PC-9 (cell line): Measurements from ENCODE around the gene MMD. TPM values are rescaled to one million over a fixed set of nuclear protein-coding genes. Genes with fewer than 3 reads are reported as not detected.
A peak's percentile ranks its signal among the peaks of the same experiment; 100 is the strongest.

ENCODE experiments used
- BruUV-seq: library from RNA; stranded (reverse); fragments of 400-500 nt; replicated peaks from 2 replicates; lab custom pipeline; 2021; lab: Mats Ljungman, UMichigan
- CTCF ChIA-PET: fragments of 300-600 bp; sonication (Branson Sonifier 250); formaldehyde crosslinking; loops from one replicate; lab custom pipeline; 2022; ENCODE audit warnings: antibody characterized with exemption; lab: Charles Lee
- POLR2A ChIA-PET: fragments of 300-600 bp; sonication (Branson Sonifier 250); formaldehyde crosslinking; loops from one replicate; lab custom pipeline; 2022; ENCODE audit warnings: antibody characterized with exemption; ENCODE audit not compliant: unreplicated experiment; lab: Charles Lee
- DNase-seq, 2 experiments: peaks; one replicate each; pipeline versions ENCODE4 v3.0.0 to v3.0.0-alpha.2; 2015 to 2022; ENCODE audit warnings: mixed read lengths in 1 of 2
- H2AFZ ChIP-seq: fragments of 200-600 bp; sonication (generic); 2 replicates; pipeline ENCODE4 v1.8.1; 2017; ENCODE audit warnings: antibody characterized with exemption
- H3F3A ChIP-seq: fragments of 200-600 bp; sonication (generic); 2 replicates; pipeline ENCODE4 v1.8.1; 2017; ENCODE audit warnings: antibody characterized with exemption, mild to moderate bottlenecking, low read depth; ENCODE audit not compliant: insufficient read depth
- H3K27ac ChIP-seq: fragments of 200-600 bp; sonication (generic); 2 replicates; pipeline ENCODE4 v1.6.1; 2016; ENCODE audit warnings: mixed run types
- H3K27me3 ChIP-seq: fragments of 200-600 bp; sonication (generic); 2 replicates; pipeline ENCODE4 v1.6.1; 2016; ENCODE audit warnings: low read depth, mixed run types; ENCODE audit not compliant: insufficient read depth
- H3K36me3 ChIP-seq: fragments of 200-600 bp; sonication (generic); 2 replicates; pipeline ENCODE4 v1.6.1; 2016; ENCODE audit warnings: low read depth, mixed run types
- H3K4me1 ChIP-seq: fragments of 200-600 bp; sonication (generic); replicated peaks from 2 replicates; pipeline ENCODE4 v1.6.1; 2016; ENCODE audit warnings: mixed run types; ENCODE audit not compliant: insufficient read depth
- H3K4me2 ChIP-seq: fragments of 200-600 bp; sonication (generic); 2 replicates; pipeline ENCODE4 v1.6.1; 2017; ENCODE audit warnings: mixed run types
- H3K4me3 ChIP-seq: fragments of 200-600 bp; sonication (generic); 2 replicates; pipeline ENCODE4 v1.6.1; 2016; ENCODE audit warnings: mixed run types
- H3K79me2 ChIP-seq: fragments of 200-600 bp; sonication (generic); 2 replicates; pipeline ENCODE4 v1.6.1; 2017; ENCODE audit warnings: low read depth, mixed run types
- H3K9me2 ChIP-seq: fragments of 200-600 bp; sonication (generic); 2 replicates; pipeline ENCODE4 v1.8.1; 2017; ENCODE audit warnings: mild to moderate bottlenecking; ENCODE audit not compliant: insufficient read depth
- H3K9me3 ChIP-seq: fragments of 200-600 bp; sonication (generic); 2 replicates; pipeline ENCODE4 v1.8.1; 2016; ENCODE audit warnings: low read depth; ENCODE audit not compliant: insufficient read depth
- H4K20me1 ChIP-seq: fragments of 200-600 bp; sonication (generic); 2 replicates; pipeline ENCODE4 v1.8.1; 2017; ENCODE audit not compliant: insufficient read depth
- CTCF ChIP-seq: fragments of 200-600 bp; sonication (generic); conservative IDR thresholded peaks from 2 replicates; pipeline ENCODE4 v1.6.1; 2017; ENCODE audit warnings: mixed run types, antibody characterized with exemption, mild to moderate bottlenecking, moderate library complexity
- EZH2 ChIP-seq: fragments of 200-600 bp; sonication (generic); IDR thresholded peaks from 2 replicates; pipeline ENCODE4 v1.8.0; 2017; ENCODE audit warnings: antibody characterized with exemption, low read depth
- intact Hi-C: fragments of 100-400 bp; cut with micrococcal nuclease; formaldehyde crosslinking; loops from one replicate; pipeline ENCODE4 v1.10.0; 2022; ENCODE audit not compliant: unreplicated experiment
- total RNA-seq: library from RNA; stranded (reverse); gene quantifications from 2 replicates; pipeline ENCODE4 v1.2.3, GENCODE V29; 2021

MMD gene
- total RNA-seq, 1 experiment from 2014 or later: 7.2 TPM

GRCh38 chr17:55437159-55437605 lies 15.5 kb upstream of the MMD start:
- POLR2A ChIA-PET: no interaction called here
- H2AFZ ChIP-seq: no peak overlapping the region

GRCh38 chr17:55436224-55437158 lies 14.9 kb upstream of the MMD start:
- Histone ChIP-seq H3K4me1 (peaks cover 51% of the 10 kb centered on the region), H3K4me3 (no peak overlapping the region), H3F3A (peaks cover 40% of the 10 kb centered on the region), H3K9me3 (no peaks in the 10 kb centered on the region), H3K27me3 (no peaks in the 10 kb centered on the region), H3K9me2 (no peaks in the 10 kb centered on the region), H3K4me2 (peak overlapping the region; percentile 16), H2AFZ (no peak overlapping the region), H3K27ac (peak overlapping the region; percentile 14; the same call in 1 of the 2 replicates), H3K79me2 (no peaks in the 10 kb centered on the region), H4K20me1 (no peaks in the 10 kb centered on the region), H3K36me3 (no peaks in the 10 kb centered on the region)
- TF ChIP-seq EZH2: no peak
- TF ChIP-seq CTCF: no peak
- BruUV-seq: no TSS peak
- DNase-seq: peak in 1 of 2 experiments; percentile 84
- intact Hi-C loops: no loop called here
- POLR2A ChIA-PET: no interaction called here
- CTCF ChIA-PET: interaction anchor here (0.7 kb wide), 1 partner anchor 108 kb away, joined by 4 read pairs; no protein-coding TSS in a partner anchor

More at GRCh38 chr17:55437159-55437605, 15.5 kb upstream of the MMD start:
- DNase-seq: no peak
- Histone ChIP-seq H3K36me3 (no peaks in the 10 kb centered on the region), H4K20me1 (no peaks in the 10 kb centered on the region), H3K79me2 (no peaks in the 10 kb centered on the region), H3K27ac (no peak overlapping the region), H3K9me2 (no peaks in the 10 kb centered on the region), H3K4me3 (no peak overlapping the region), H3K4me2 (no peak overlapping the region), H3K9me3 (no peaks in the 10 kb centered on the region), H3F3A (peaks cover 40% of the 10 kb centered on the region), H3K4me1 (peaks cover 48% of the 10 kb centered on the region), H3K27me3 (no peaks in the 10 kb centered on the region)
- TF ChIP-seq CTCF (no peak), EZH2 (no peak)
- CTCF ChIA-PET: no interaction called here
- intact Hi-C loops: no loop called here
- no TSS peak for BruUV-seq

- intact Hi-C loops: no loop called here
- ChIA-PET CTCF (no interaction called here), POLR2A (no interaction called here)
- Histone ChIP-seq H3F3A (peaks cover 49% of the 10 kb centered on the region), H4K20me1 (no peaks in the 10 kb centered on the region), H3K36me3 (no peaks in the 10 kb centered on the region), H3K4me1 (peaks cover 62% of the 10 kb centered on the region), H3K9me2 (no peaks in the 10 kb centered on the region), H3K27me3 (no peaks in the 10 kb centered on the region), H3K79me2 (no peaks in the 10 kb centered on the region), H3K27ac (no peak overlapping the region), H3K4me2 (no peak overlapping the region), H3K9me3 (no peaks in the 10 kb centered on the region), H3K4me3 (no peak overlapping the region), H2AFZ (no peak overlapping the region)
- DNase-seq: no peak
- BruUV-seq: no TSS peak
- TF ChIP-seq CTCF: no peak
- TF ChIP-seq EZH2: no peak
These were observed 13.8 kb upstream of the MMD start for GRCh38 chr17:55435408-55435807.
